ENCODE data around the gene SND1.

The SND1 gene

GRCh38 chr7:128004623-128005022, 352.6 kb downstream of the SND1 start:
- no peak for TF ChIP-seq CTCF (IDR thresholded peaks at IDR 0.05; ENCODE audit: low read depth, low read length)
- H3K4me3 ChIP-seq (ENCODE audit: low read depth, low read length) = no peak overlapping the region

- H3K4me3 ChIP-seq (ENCODE audit: low read depth, low read length) = no peak overlapping the region
- no peak for TF ChIP-seq CTCF (IDR thresholded peaks at IDR 0.05; ENCODE audit: low read depth, low read length)
Observed at GRCh38 chr7:128005117-128005516, 353.1 kb downstream of the SND1 start.

GRCh38 chr7:128005759-128006159, 353.8 kb downstream of the SND1 start:
- no peak for TF ChIP-seq CTCF (IDR thresholded peaks at IDR 0.05; ENCODE audit: low read depth, low read length)
- H3K4me3 ChIP-seq (ENCODE audit: low read depth, low read length) = no peak overlapping the region

- no peak overlapping the region for H3K4me3 ChIP-seq (ENCODE audit: low read depth, low read length)
- no peak for TF ChIP-seq CTCF (IDR thresholded peaks at IDR 0.05; ENCODE audit: low read depth, low read length)
Observed at GRCh38 chr7:128006550-128007302, 354.7 kb downstream of the SND1 start.

GRCh38 chr7:128007303-128007680, 355.3 kb downstream of the SND1 start:
- H3K4me3 ChIP-seq (ENCODE audit: low read depth, low read length) = no peak overlapping the region
- TF ChIP-seq CTCF (IDR thresholded peaks at IDR 0.05; ENCODE audit: low read depth, low read length) = no peak

GRCh38 chr7:128008141-128008540, 356.1 kb downstream of the SND1 start:
- H3K4me3 ChIP-seq (ENCODE audit: low read depth, low read length) = no peak overlapping the region
- TF ChIP-seq CTCF (IDR thresholded peaks at IDR 0.05; ENCODE audit: low read depth, low read length) = no peak

- TF ChIP-seq CTCF (IDR thresholded peaks at IDR 0.05; ENCODE audit: low read depth, low read length) = no peak
- no peak overlapping the region for H3K4me3 ChIP-seq (ENCODE audit: low read depth, low read length)
Observed at GRCh38 chr7:128008744-128009143, 356.8 kb downstream of the SND1 start.
